GM18505 (cell line): ENCODE measurements around the gene NKD2.
"Not testable (repeated sequence)": the region's sequence is repeated elsewhere in the genome, so short reads cannot be mapped to it uniquely, and the experiment has no call there.

Source experiments
- ATAC-seq: cut with Tn5 transposase; IDR thresholded peaks from one replicate; pipeline ENCODE4 v1.9.1; 2021; ENCODE audit not compliant: unreplicated experiment
- POLR2A ChIP-seq: IDR thresholded peaks from 4 replicates; pipeline ENCODE4 v1.6.1; 2011; ENCODE audit warnings: borderline replicate concordance; ENCODE audit not compliant: insufficient read depth, insufficient read length; ENCODE audit errors: extremely low read depth

NKD2 gene

GRCh38 chr5:1056611-1057484 is 48.2 kb downstream of the NKD2 start:
- no peak for TF ChIP-seq POLR2A
- no peak for ATAC-seq

- ATAC-seq: no peak
- TF ChIP-seq POLR2A: no peak
Observed at GRCh38 chr5:1057485-1058082, 49.0 kb downstream of the NKD2 start.

- TF ChIP-seq POLR2A: no peak
- no peak for ATAC-seq
Observed at GRCh38 chr5:1058083-1058945, 49.7 kb downstream of the NKD2 start.

GRCh38 chr5:1058988-1059883 is 50.6 kb downstream of the NKD2 start:
- no peak for TF ChIP-seq POLR2A
- no peak for ATAC-seq

GRCh38 chr5:1059884-1060263 is 51.3 kb downstream of the NKD2 start:
- ATAC-seq: no peak
- TF ChIP-seq POLR2A: no peak

GRCh38 chr5:1060535-1060981 is 52.0 kb downstream of the NKD2 start:
- ATAC-seq: no peak
- TF ChIP-seq POLR2A: no peak

- ATAC-seq: not testable (repeated sequence)
Observed at GRCh38 chr5:1061292-1061691, 52.7 kb downstream of the NKD2 start.

GRCh38 chr5:1061916-1062315 is 53.3 kb downstream of the NKD2 start:
- no peak for TF ChIP-seq POLR2A
- ATAC-seq: no peak

GRCh38 chr5:1062761-1063568 is 54.4 kb downstream of the NKD2 start:
- no peak for TF ChIP-seq POLR2A
- no peak for ATAC-seq

GRCh38 chr5:1063661-1064382 is 55.2 kb downstream of the NKD2 start:
- no peak for TF ChIP-seq POLR2A
- no peak for ATAC-seq

GRCh38 chr5:1064383-1065142 is 56.0 kb downstream of the NKD2 start:
- no peak for ATAC-seq

More at GRCh38 chr5:1064383-1065142, 56.0 kb downstream of the NKD2 start:
- TF ChIP-seq POLR2A: no peak
